Caco-2 (cell line): ENCODE data around the gene ATG10. TPM values are rescaled to one million over a fixed set of nuclear protein-coding genes. Genes with fewer than 3 reads are reported as not detected.

Experiments used
- Bru-seq: library from RNA; stranded (reverse); fragments of 400-500 nt; gene quantifications from one replicate; lab custom pipeline; 2021; lab: Mats Ljungman, UMichigan
- BruChase-seq, 2 experiments: library from RNA; stranded (reverse); fragments of 400-500 nt; gene quantifications; one replicate each; lab custom pipeline; 2021; lab: Mats Ljungman, UMichigan
- BruUV-seq: library from RNA; stranded (reverse); fragments of 400-500 nt; replicated peaks from 2 replicates; lab custom pipeline; 2021; lab: Mats Ljungman, UMichigan
- CTCF ChIA-PET: fragments of 300-600 bp; sonication (Branson Sonifier 250); formaldehyde crosslinking; loops from one replicate; lab custom pipeline; 2022; ENCODE audit warnings: antibody characterized with exemption; lab: Charles Lee
- POLR2A ChIA-PET: fragments of 300-600 bp; sonication (Branson Sonifier 250); formaldehyde crosslinking; loops from one replicate; lab custom pipeline; 2022; ENCODE audit warnings: antibody characterized with exemption; lab: Charles Lee
- DNase-seq, 2 experiments: peaks; one replicate each; pipeline versions ENCODE4 v3.0.0 to v3.0.0-alpha.2; 2020 to 2022
- H3K27me3 ChIP-seq: replicated peaks from 2 replicates; pipeline ENCODE4 v1.6.0; 2011; ENCODE audit warnings: low read length; ENCODE audit not compliant: control insufficient read depth, insufficient read depth
- H3K36me3 ChIP-seq: 2 replicates; pipeline ENCODE4 v1.5.1; 2011; ENCODE audit warnings: low read length; ENCODE audit not compliant: control insufficient read depth, insufficient read depth
- H3K4me1 ChIP-seq: fragments of 250-450 bp; sonication (Bioruptor Pico); 2 replicates; pipeline ENCODE4 v1.5.1; 2020; ENCODE audit warnings: mild to moderate bottlenecking
- H3K4me3 ChIP-seq: 2 replicates; pipeline ENCODE4 v1.5.1; 2011; ENCODE audit warnings: low read depth, mild to moderate bottlenecking, control low read depth, low read length
- H3K9me3 ChIP-seq: fragments of 250-450 bp; sonication (Bioruptor Pico); 2 replicates; pipeline ENCODE4 v1.5.1; 2020; ENCODE audit warnings: mild to moderate bottlenecking, moderate library complexity
- H3K27ac Mint-ChIP-seq: one replicate; pipeline ENCODE4 v1.8.0; 2022; ENCODE audit warnings: mixed read lengths; ENCODE audit not compliant: unreplicated experiment
- H3K27me3 Mint-ChIP-seq: one replicate; pipeline ENCODE4 v1.8.0; 2022; ENCODE audit warnings: mixed read lengths; ENCODE audit not compliant: insufficient read depth, unreplicated experiment
- H3K36me3 Mint-ChIP-seq: one replicate; pipeline ENCODE4 v1.8.0; 2022; ENCODE audit warnings: mild to moderate bottlenecking, mixed read lengths; ENCODE audit not compliant: insufficient read depth, unreplicated experiment
- H3K4me1 Mint-ChIP-seq: one replicate; pipeline ENCODE4 v1.8.0; 2022; ENCODE audit warnings: low read depth, mixed read lengths; ENCODE audit not compliant: unreplicated experiment
- H3K4me3 Mint-ChIP-seq: one replicate; pipeline ENCODE4 v1.8.0; 2022; ENCODE audit warnings: mild to moderate bottlenecking, moderate library complexity, mixed read lengths; ENCODE audit not compliant: unreplicated experiment
- H3K9me3 Mint-ChIP-seq: one replicate; pipeline ENCODE4 v1.8.0; 2022; ENCODE audit warnings: mixed read lengths; ENCODE audit not compliant: unreplicated experiment
- CTCF ChIP-seq, 2 experiments: fragments of 200-600 bp in 1 of 2; IDR thresholded peaks; 1 replicate in 1 of 2; 2 replicates in 1 of 2; pipeline versions ENCODE4 v1.5.1 to v1.8.0; 2011 to 2022; ENCODE audit warnings: antibody characterized with exemption in 1 of 2, control low read depth in 1 of 2, inconsistent platforms in 1 of 2, low read depth in 1 of 2, low read length in 1 of 2, mild to moderate bottlenecking in 1 of 2, moderate library complexity in 1 of 2; ENCODE audit not compliant: insufficient read depth in 1 of 2, severe bottlenecking in 1 of 2, unreplicated experiment in 1 of 2
- intact Hi-C: fragments of 100-400 bp; cut with micrococcal nuclease; formaldehyde crosslinking; loops from one replicate; pipeline ENCODE4 v1.10.0; 2022; ENCODE audit not compliant: unreplicated experiment
- long read RNA-seq: library from polyadenylated mRNA; stranded (forward); transcript quantifications from one replicate; pipeline ENCODE4 v2.0.0, GENCODE V29; 2022
- total RNA-seq: library from RNA; stranded (reverse); gene quantifications from 2 replicates; pipeline ENCODE4 v1.2.3, GENCODE V29; 2022

The ATG10 gene
- total RNA-seq (5.4 and 5.8 TPM in 2 replicates), Bru-seq, nascent RNA (percentile 56 among the genes with signal in this experiment), BruChase-seq, experiment 1, labeled RNA remaining after a 2-hour chase (percentile 54 among the genes with signal in this experiment), BruChase-seq, experiment 2, labeled RNA remaining after a 6-hour chase (percentile 46 among the genes with signal in this experiment)
- long read RNA-seq, partial matches to known transcripts: 1 of 38 reads
- long read RNA-seq, other reads (novel, unspliced or antisense): 32 of 38 reads

- Histone ChIP-seq H3K36me3 (no peaks in the 10 kb centered on the region), H3K27me3 (no peaks in the 10 kb centered on the region), H3K9me3 (no peaks in the 10 kb centered on the region), H3K4me3 (peak within 1 kb of the TSS; percentile 80), H3K4me1 (peaks cover 3% of the 10 kb centered on the region; the same call in 1 of the 2 replicates)
- Mint-ChIP-seq H3K27me3 (no peaks in the 10 kb centered on the region), H3K4me3 (peak within 1 kb of the TSS; percentile 84), H3K4me1 (peaks cover 13% of the 10 kb centered on the region), H3K36me3 (no peaks in the 10 kb centered on the region), H3K27ac (peak within 1 kb of the TSS; percentile 81), H3K9me3 (no peaks in the 10 kb centered on the region)
- no TSS peak for BruUV-seq
- intact Hi-C loops: loop anchor here (2.0 to 5.0 kb wide), 3 partner anchors 120 to 221 kb away; partner anchors contain the start of gene SSBP2
- no peak for TF ChIP-seq CTCF (IDR thresholded peaks at IDR 0.05; ENCODE audit: insufficient read depth in 1 of 2, low read depth in 1 of 2, low read length in 1 of 2, severe bottlenecking in 1 of 2, unreplicated experiment in 1 of 2)
- DNase-seq: peak; percentile 90 to 94
- POLR2A ChIA-PET: interaction anchor here (0.6 to 0.9 kb wide), 7 partner anchors 30 to 1492 kb away, joined by 3 to 7 read pairs (median 6); no protein-coding TSS in a partner anchor
- CTCF ChIA-PET: no interaction called here
These were observed at the start of gene ATG10 for GRCh38 chr5:81971712-81972491. TSS of gene ATG10 (plus strand) at chr5:81972023. CDS start at chr5:81987571, 15,548 bp downstream.

GRCh38 chr5:81922854-81923279 lies 49.0 kb upstream of the ATG10 start:
- Mint-ChIP-seq H3K27ac (no peak overlapping the region), H3K36me3 (no peaks in the 10 kb centered on the region), H3K9me3 (no peaks in the 10 kb centered on the region), H3K4me3 (no peak overlapping the region), H3K4me1 (no peaks in the 10 kb centered on the region), H3K27me3 (peaks cover 12% of the 10 kb centered on the region)
- no peak overlapping the region for H3K4me3 ChIP-seq
- ChIA-PET CTCF (no interaction called here), POLR2A (no interaction called here)
- intact Hi-C loops: no loop called here
- no peaks in the 10 kb centered on the region for H3K27me3 ChIP-seq
- no peak for DNase-seq
- H3K9me3 ChIP-seq: no peaks in the 10 kb centered on the region
- no peak for TF ChIP-seq CTCF (IDR thresholded peaks at IDR 0.05; ENCODE audit: insufficient read depth in 1 of 2, low read depth in 1 of 2, low read length in 1 of 2, severe bottlenecking in 1 of 2, unreplicated experiment in 1 of 2)
- no peaks in the 10 kb centered on the region for H3K36me3 ChIP-seq
- BruUV-seq: no TSS peak
- no peaks in the 10 kb centered on the region for H3K4me1 ChIP-seq

GRCh38 chr5:81924442-81924841 lies 47.4 kb upstream of the ATG10 start:
- H3K9me3 ChIP-seq: no peaks in the 10 kb centered on the region
- no peaks in the 10 kb centered on the region for H3K9me3 Mint-ChIP-seq
- no peak overlapping the region for H3K4me3 Mint-ChIP-seq
- H3K27me3 ChIP-seq: no peaks in the 10 kb centered on the region
- intact Hi-C loops: no loop called here
- CTCF ChIA-PET: no interaction called here
- no peak for TF ChIP-seq CTCF (IDR thresholded peaks at IDR 0.05; ENCODE audit: insufficient read depth in 1 of 2, low read depth in 1 of 2, low read length in 1 of 2, severe bottlenecking in 1 of 2, unreplicated experiment in 1 of 2)
- DNase-seq: no peak
- no peak overlapping the region for H3K27ac Mint-ChIP-seq
- no TSS peak for BruUV-seq
- H3K4me1 ChIP-seq: no peaks in the 10 kb centered on the region
- no peaks in the 10 kb centered on the region for H3K36me3 ChIP-seq
- no peaks in the 10 kb centered on the region for H3K4me1 Mint-ChIP-seq
- H3K4me3 ChIP-seq: no peak overlapping the region
- no peaks in the 10 kb centered on the region for H3K36me3 Mint-ChIP-seq
- POLR2A ChIA-PET: no interaction called here
- peaks cover 6% of the 10 kb centered on the region for H3K27me3 Mint-ChIP-seq
